Mucosa of rectum (tissue), 2 donors: Measurements from ENCODE around the gene MAP4K2.

Source experiments
- H3K27ac ChIP-seq, 2 donors: one replicate each; pipeline ENCODE4 v1.7.0; 2013; ENCODE audit warnings: inconsistent platforms in 2 of 2, low read depth in 2 of 2, low read length in 2 of 2
- H3K27me3 ChIP-seq, 2 donors: one replicate each; pipeline ENCODE4 v1.7.0; 2013; ENCODE audit warnings: low read length in 2 of 2; ENCODE audit not compliant: control insufficient read depth in 2 of 2, insufficient read depth in 2 of 2
- H3K36me3 ChIP-seq, 2 donors: one replicate each; pipeline ENCODE4 v1.7.0; 2013; ENCODE audit warnings: low read length in 2 of 2; ENCODE audit not compliant: control insufficient read depth in 2 of 2, insufficient read depth in 2 of 2
- H3K4me1 ChIP-seq, 2 donors: one replicate each; pipeline ENCODE4 v1.7.0; 2013; ENCODE audit warnings: low read length in 2 of 2, mild to moderate bottlenecking in 1 of 2; ENCODE audit not compliant: control insufficient read depth in 2 of 2, insufficient read depth in 2 of 2
- H3K4me3 ChIP-seq, 2 donors: one replicate each; pipeline ENCODE4 v1.7.0; 2013; ENCODE audit warnings: low read length in 2 of 2
- H3K9ac ChIP-seq, 2 donors: one replicate each; pipeline ENCODE4 v1.7.0; 2013; ENCODE audit warnings: low read length in 2 of 2, low read depth in 1 of 2, mild to moderate bottlenecking in 1 of 2
- H3K9me3 ChIP-seq, 2 donors: one replicate each; pipeline ENCODE4 v1.7.0; 2013; ENCODE audit warnings: low read length in 2 of 2; ENCODE audit not compliant: control insufficient read depth in 2 of 2
- donor health status: healthy.
- donor health status: Normal muscosa, but diverticular disease.

Gene MAP4K2

DNA sequence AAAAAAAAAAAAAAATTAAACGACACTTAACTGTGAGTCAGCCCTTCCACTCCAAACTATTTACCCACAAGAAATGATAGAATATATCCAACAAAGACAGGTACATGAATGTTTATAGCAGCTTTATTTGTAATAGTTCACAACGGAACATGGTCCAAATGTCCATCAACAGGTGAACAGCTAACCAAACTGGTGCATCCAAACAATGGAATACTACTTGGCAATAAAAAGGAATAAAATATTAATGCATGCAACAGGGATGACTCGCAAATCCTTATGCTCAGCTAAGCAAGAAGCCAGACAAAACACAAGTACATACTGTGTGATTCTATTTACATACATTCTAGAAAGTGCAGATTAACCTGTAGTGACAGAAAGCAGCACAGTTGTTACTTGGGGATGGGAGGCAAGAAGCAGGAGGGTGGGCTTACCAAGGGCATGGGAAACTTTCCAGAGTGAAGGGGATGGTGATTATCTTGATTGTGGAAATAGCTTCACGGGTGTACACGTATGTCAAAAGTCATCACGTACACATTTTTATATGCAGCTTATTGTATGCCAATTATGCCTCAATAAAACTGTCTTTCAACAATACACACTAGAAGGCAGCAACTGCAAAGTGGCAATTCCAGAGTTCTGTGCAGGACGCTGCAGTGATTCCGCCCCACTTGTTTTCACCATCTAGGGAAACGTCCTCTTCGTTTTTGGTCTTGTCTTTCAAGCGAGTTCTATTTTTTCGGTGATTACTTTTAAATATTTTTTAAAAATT is 18.0 kb downstream of the MAP4K2 start:
- peaks cover 0 to 7% of the 10 kb centered on the region in 2 donors for H3K36me3 ChIP-seq
- H3K4me3 ChIP-seq: peak overlapping the region in 1 of 2 donors; percentile 16
- H3K9ac ChIP-seq: no peak overlapping the region
- no peaks in the 10 kb centered on the region for H3K9me3 ChIP-seq
- H3K27me3 ChIP-seq: no peaks in the 10 kb centered on the region
- peak overlapping the region; percentile 35 to 50 for H3K27ac ChIP-seq
- H3K4me1 ChIP-seq: peaks cover 11 to 17% of the 10 kb centered on the region in 2 donors

DNA sequence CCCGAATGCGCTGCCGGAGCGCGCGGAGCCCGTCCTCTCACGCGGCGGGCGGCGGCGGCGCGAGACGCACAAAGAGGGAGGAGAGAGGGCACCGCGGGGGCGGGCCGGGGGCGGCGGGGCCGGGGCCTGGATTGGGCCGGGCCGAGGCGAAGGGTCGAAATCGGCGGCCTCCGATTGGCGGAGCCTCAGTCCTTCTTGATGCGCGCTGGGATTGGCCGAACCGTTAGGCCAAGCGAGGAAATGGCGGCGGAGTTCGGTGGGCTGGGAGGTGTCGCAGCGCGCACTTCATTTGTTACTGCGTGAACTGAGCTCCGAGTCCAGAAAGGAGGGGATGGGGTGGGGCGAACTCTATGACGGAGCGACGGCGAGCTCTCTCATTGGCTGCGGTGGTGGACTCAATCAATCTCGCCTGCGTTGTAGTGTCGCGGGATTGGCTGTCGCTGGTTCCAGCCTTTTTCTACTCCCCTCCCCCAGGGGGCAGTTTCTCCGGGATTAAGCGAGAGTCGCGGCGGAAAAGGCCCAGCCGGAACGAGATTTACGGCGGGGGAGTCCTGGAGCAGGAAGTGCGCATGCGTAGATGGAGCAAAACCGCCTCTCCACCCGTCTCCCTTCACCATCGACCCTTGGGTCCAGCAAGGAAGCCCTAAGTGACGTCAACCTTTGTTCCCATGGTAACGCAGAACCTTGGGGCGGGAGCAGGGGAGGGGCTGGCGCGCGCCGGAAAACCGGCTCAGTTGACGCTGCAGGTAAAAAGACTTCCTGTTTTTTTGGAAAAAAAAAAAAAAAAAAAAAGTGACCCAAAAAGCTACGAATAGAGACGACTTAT is 24.3 kb downstream of the MAP4K2 start, which contains the start of gene SF1:
Gene SF1, minus strand, starts transcription at position 70 of the 826 bp plus-strand sequence. CDS start 150 bp downstream, outside the sequence.
- Histone ChIP-seq H3K4me1 (peaks cover 19 to 20% of the 10 kb centered on the region in 2 donors), H3K4me3 (peak within 1 kb of the TSS; percentile 96 to 97), H3K9ac (peak within 1 kb of the TSS; percentile 89 to 92), H3K27ac (peak within 1 kb of the TSS; percentile 99), H3K9me3 (no peaks in the 10 kb centered on the region), H3K36me3 (peaks cover 33 to 35% of the 10 kb centered on the region in 2 donors), H3K27me3 (no peaks in the 10 kb centered on the region)

DNA sequence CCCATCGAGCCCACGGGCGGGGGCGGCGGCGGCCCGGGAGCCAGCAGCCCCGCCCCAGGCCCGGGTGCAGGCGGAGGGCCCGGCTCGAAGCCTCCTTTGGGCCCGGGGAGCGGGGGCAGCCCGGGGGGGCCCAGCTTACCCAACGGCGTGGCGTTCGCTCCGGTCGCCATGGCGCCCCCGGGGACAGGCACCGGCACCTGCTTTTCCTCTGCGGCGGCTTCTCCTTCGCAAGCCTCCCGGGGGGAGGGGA is 24.9 kb downstream of the MAP4K2 start:
- H3K4me1 ChIP-seq: peaks cover 22 to 24% of the 10 kb centered on the region in 2 donors
- no peaks in the 10 kb centered on the region for H3K27me3 ChIP-seq
- H3K36me3 ChIP-seq: peaks cover 38 to 40% of the 10 kb centered on the region in 2 donors
- H3K27ac ChIP-seq: peak overlapping the region; percentile 99
- peak overlapping the region; percentile 81 to 89 for H3K9ac ChIP-seq
- H3K9me3 ChIP-seq: no peaks in the 10 kb centered on the region
- H3K4me3 ChIP-seq: peak overlapping the region; percentile 64 to 68

DNA sequence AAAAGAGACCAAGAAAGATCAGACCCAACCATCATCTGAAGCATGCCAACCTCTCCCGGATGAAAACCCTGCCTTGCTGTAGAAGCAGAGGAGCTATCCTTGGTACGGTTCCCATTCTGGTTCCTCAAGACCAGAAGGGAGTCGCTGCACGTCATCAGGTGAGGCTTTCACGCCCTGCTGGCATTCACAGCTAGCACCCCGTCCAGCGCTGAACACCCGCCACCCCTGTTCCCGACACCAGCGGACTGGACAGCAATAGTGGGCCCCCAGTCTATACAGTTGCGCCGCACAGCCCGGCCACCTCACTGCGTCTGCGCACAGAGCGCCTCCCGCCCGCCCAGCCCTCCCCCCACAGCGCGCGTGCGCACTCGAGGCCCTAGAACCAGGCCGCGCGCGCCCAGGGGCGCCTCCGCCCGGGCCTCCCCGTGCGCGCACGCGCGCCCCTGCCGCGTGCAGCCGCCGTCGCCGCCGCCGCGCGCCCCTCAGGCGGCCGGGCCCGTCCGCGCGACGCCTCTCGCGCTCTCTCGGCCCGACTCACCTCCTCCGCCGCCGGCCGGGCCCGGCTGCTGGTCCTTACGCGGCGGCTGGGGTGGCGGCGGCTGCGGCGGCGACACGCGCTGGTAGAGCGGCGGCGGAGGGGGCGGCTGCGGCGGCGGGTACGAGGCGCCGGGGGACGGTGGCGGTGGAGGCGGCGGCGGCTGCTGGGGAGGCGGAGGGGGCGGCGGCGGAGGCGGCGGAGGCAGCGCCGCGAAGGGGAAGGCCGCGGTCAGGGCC is 25.4 kb downstream of the MAP4K2 start:
- peaks cover 44 to 45% of the 10 kb centered on the region in 2 donors for H3K36me3 ChIP-seq
- peak overlapping the region; percentile 96 to 97 for H3K4me3 ChIP-seq
- peak overlapping the region; percentile 99 for H3K27ac ChIP-seq
- no peaks in the 10 kb centered on the region for H3K9me3 ChIP-seq
- H3K4me1 ChIP-seq: peaks cover 22 to 26% of the 10 kb centered on the region in 2 donors
- H3K9ac ChIP-seq: peak overlapping the region; percentile 89 to 92
- no peaks in the 10 kb centered on the region for H3K27me3 ChIP-seq

DNA sequence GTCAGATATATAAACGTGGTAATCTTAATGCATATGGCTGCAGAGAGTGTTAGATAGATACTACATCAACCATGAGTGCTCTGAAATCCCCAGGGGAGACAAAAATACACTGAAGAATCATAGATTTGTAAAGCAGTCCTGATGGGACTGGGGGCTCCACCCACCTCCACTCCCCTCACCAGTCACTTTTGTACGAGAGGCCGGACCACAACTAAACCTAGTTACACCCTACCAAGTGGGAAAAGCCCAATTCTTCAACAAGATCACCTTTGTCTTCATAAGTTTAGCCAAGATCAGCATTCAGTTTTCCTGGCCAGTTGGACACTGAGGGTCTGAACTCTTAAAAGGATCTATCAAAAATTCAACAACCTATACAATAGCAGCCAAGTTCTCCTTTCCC is 26.1 kb downstream of the MAP4K2 start:
- H3K4me1 ChIP-seq: peaks cover 22 to 28% of the 10 kb centered on the region in 2 donors
- H3K27ac ChIP-seq: peak overlapping the region; percentile 70 to 77
- H3K36me3 ChIP-seq: peaks cover 48 to 51% of the 10 kb centered on the region in 2 donors
- H3K4me3 ChIP-seq: peak overlapping the region; percentile 96 to 97
- H3K27me3 ChIP-seq: no peaks in the 10 kb centered on the region
- H3K9me3 ChIP-seq: no peaks in the 10 kb centered on the region
- H3K9ac ChIP-seq: peak overlapping the region; percentile 87 to 92

DNA sequence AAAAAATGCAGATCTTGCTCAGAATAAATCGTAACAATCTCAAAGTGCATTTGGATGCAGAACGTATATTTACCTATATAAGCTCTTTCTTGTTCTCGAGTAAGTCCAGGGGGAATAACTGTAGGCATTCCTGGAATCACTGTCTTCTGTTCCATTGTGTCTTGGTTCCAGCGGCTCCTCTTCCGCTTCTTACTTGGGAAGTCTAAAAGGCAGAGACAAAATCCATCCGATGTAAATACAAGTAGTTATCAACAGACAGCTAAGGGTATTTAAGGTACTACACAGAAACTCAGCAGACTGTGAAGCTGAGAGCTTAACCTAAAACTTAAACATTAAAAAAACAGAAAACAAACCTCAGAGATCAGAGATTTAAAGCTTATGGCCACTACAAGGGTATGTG is 26.6 kb downstream of the MAP4K2 start:
- Histone ChIP-seq H3K9me3 (no peaks in the 10 kb centered on the region), H3K27ac (no peak overlapping the region), H3K9ac (peak overlapping the region; percentile 34 to 87), H3K4me3 (peak overlapping the region in 1 of 2 donors; percentile 96), H3K36me3 (peaks cover 51 to 55% of the 10 kb centered on the region in 2 donors), H3K4me1 (peaks cover 22 to 28% of the 10 kb centered on the region in 2 donors), H3K27me3 (no peaks in the 10 kb centered on the region)

DNA sequence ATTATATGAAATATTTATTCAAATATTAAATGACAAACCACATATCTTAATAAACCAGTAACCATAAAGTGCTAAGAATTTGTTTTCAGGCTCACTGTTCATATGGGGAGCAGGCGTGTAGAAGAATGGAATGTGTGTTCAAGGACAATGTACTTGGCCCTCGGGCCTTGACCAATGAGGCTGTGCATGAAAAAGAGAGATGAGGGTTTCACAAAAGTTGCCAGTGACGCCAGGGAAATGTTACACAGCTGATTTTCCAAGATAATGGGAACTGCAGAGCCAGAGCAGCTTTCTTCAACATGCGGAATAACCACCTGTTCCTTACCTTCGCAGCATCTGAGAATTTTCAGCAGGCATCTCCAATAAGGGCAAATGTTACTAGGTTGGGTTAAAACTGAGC is 28.9 kb downstream of the MAP4K2 start:
- no peaks in the 10 kb centered on the region for H3K27me3 ChIP-seq
- H3K4me1 ChIP-seq: peaks cover 19 to 24% of the 10 kb centered on the region in 2 donors
- H3K9ac ChIP-seq: no peak overlapping the region
- H3K36me3 ChIP-seq: peaks cover 72 to 78% of the 10 kb centered on the region in 2 donors
- no peaks in the 10 kb centered on the region for H3K9me3 ChIP-seq
- no peak overlapping the region for H3K27ac ChIP-seq
- H3K4me3 ChIP-seq: no peak overlapping the region

GRCh38 chr11:64772303-64773018 is 30.6 kb downstream of the MAP4K2 start:
- Histone ChIP-seq H3K27ac (no peak overlapping the region), H3K36me3 (peaks cover 89 to 95% of the 10 kb centered on the region in 2 donors), H3K27me3 (no peaks in the 10 kb centered on the region), H3K4me1 (peaks cover 18 to 26% of the 10 kb centered on the region in 2 donors), H3K9me3 (no peaks in the 10 kb centered on the region), H3K9ac (no peak overlapping the region), H3K4me3 (peak overlapping the region in 1 of 2 donors; percentile 29)

DNA sequence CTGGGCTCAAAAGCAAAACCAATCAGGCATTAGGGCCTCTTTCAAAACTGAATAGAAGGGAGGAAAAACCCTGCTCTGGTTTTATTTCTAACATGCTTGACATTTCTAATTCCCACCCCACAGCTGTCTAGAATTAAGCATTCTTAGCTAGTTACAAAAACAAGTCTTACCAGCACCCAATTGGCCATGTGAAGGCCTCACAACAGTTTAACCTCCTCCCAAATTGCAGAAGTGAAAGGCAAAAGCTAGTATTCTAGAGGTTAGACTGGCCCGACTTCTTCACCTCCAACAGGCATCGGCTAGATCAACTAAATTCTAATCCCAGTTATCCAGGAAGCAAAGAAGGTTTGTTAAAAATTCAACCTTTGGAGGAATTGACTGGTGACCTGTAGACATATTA is 31.2 kb downstream of the MAP4K2 start:
- Histone ChIP-seq H3K9ac (no peak overlapping the region), H3K4me1 (peaks cover 12 to 20% of the 10 kb centered on the region in 2 donors), H3K9me3 (no peaks in the 10 kb centered on the region), H3K36me3 (peaks cover 89 to 97% of the 10 kb centered on the region in 2 donors), H3K27ac (no peak overlapping the region), H3K4me3 (no peak overlapping the region), H3K27me3 (no peaks in the 10 kb centered on the region)
